ENCODE data around the gene PHRF1. TPM values are rescaled to one million over a fixed set of nuclear protein-coding genes. Genes with fewer than 3 reads are reported as not detected.

PHRF1 gene
- total RNA-seq, 4 donors from 2014 or later = 18.3 to 31.0 (median 19.3) TPM

- intact Hi-C loops (cut with DNase I) = no loop called here
- no peak for DNase-seq
These were observed 29.2 kb downstream of the PHRF1 start for GRCh38 chr11:605286-606129.

GRCh38 chr11:606245-606644, 30.0 kb downstream of the PHRF1 start:
- TF ChIP-seq POLR2A (IDR thresholded peaks at IDR 0.05) = no peak
- Histone ChIP-seq H3K36me3 (peaks cover 72 to 92% of the 10 kb centered on the region in 2 donors), H3K27me3 (no peaks in the 10 kb centered on the region), H3K4me1 (no peaks in the 10 kb centered on the region), H3K4me3 (replicated peaks in 1 of 3) (no peak overlapping the region), H3K27ac (no peak overlapping the region), H3K9me3 (no peaks in the 10 kb centered on the region)
- intact Hi-C loops (cut with DNase I) = no loop called here
- 84 to 90% methylated on average over 3 to 4 of the region's 19 CpGs for WGBS, 2 donors
- DNase-seq = peak; percentile 70 to 76

More at GRCh38 chr11:605286-606129, 29.2 kb downstream of the PHRF1 start:
- Histone ChIP-seq H3K27me3 (no peaks in the 10 kb centered on the region), H3K4me3 (replicated peaks in 1 of 3) (no peak overlapping the region), H3K27ac (peak overlapping the region in 1 of 3 donors; percentile 21), H3K9me3 (no peaks in the 10 kb centered on the region), H3K4me1 (no peaks in the 10 kb centered on the region), H3K36me3 (peaks cover 68 to 89% of the 10 kb centered on the region in 2 donors)
- TF ChIP-seq CTCF (IDR thresholded peaks at IDR 0.05) (no peak), POLR2A (IDR thresholded peaks at IDR 0.05) (no peak)
- WGBS, 2 donors = 92 to 95% methylated on average over 23 to 26 of the region's 33 CpGs

GRCh38 chr11:607020-607780, 30.9 kb downstream of the PHRF1 start:
- no peak for DNase-seq
- Histone ChIP-seq H3K4me1 (no peaks in the 10 kb centered on the region), H3K4me3 (replicated peaks in 1 of 3) (no peak overlapping the region), H3K27ac (no peak overlapping the region), H3K36me3 (peaks cover 70 to 92% of the 10 kb centered on the region in 2 donors), H3K27me3 (no peaks in the 10 kb centered on the region), H3K9me3 (no peaks in the 10 kb centered on the region)
- intact Hi-C loops (cut with DNase I) = no loop called here
- WGBS, 2 donors = 93 to 95% methylated on average over 29 to 33 of the region's 35 CpGs
- TF ChIP-seq CTCF (IDR thresholded peaks at IDR 0.05) (no peak), POLR2A (IDR thresholded peaks at IDR 0.05) (no peak)

GRCh38 chr11:607971-608659, 31.8 kb downstream of the PHRF1 start:
- no peak overlapping the region for H3K27ac ChIP-seq
- H3K4me1 ChIP-seq = no peaks in the 10 kb centered on the region
- peaks cover 78 to 95% of the 10 kb centered on the region in 2 donors for H3K36me3 ChIP-seq
- intact Hi-C loops (cut with DNase I) = no loop called here
- TF ChIP-seq CTCF (IDR thresholded peaks at IDR 0.05) (no peak), POLR2A (IDR thresholded peaks at IDR 0.05) (no peak)
- no peak for DNase-seq
- no peaks in the 10 kb centered on the region for H3K27me3 ChIP-seq
- H3K9me3 ChIP-seq = no peaks in the 10 kb centered on the region
- 84 to 94% methylated on average over 25 to 27 of the region's 45 CpGs for WGBS, 2 donors
- no peak overlapping the region for H3K4me3 ChIP-seq (replicated peaks in 1 of 3)

- Histone ChIP-seq H3K36me3 (peaks cover 77 to 95% of the 10 kb centered on the region in 2 donors), H3K27me3 (no peaks in the 10 kb centered on the region), H3K4me3 (replicated peaks in 1 of 3) (no peak overlapping the region), H3K9me3 (no peaks in the 10 kb centered on the region), H3K27ac (no peak overlapping the region), H3K4me1 (peaks cover 3 to 7% of the 10 kb centered on the region in 2 donors)
- TF ChIP-seq CTCF (IDR thresholded peaks at IDR 0.05) (no peak), POLR2A (IDR thresholded peaks at IDR 0.05) (no peak)
- intact Hi-C loops (cut with DNase I) = no loop called here
- DNase-seq = no peak
- WGBS, 2 donors = 71 to 87% methylated on average over 17 to 25 of the region's 28 CpGs
These were observed 32.6 kb downstream of the PHRF1 start for GRCh38 chr11:608791-609251.
